IMR-90 (cell line): ENCODE measurements around the gene SFXN3. TPM values are rescaled to one million over a fixed set of nuclear protein-coding genes. Genes with fewer than 3 reads are reported as not detected.

Experiments
- ATAC-seq: fragments of 200-7000 bp; cut with Tn5 transposase; 2 replicates; pipeline ENCODE4 v1.9.1; 2020; ENCODE audit warnings: low read depth, mild to moderate bottlenecking, moderate library complexity
- BruUV-seq: library from RNA; stranded (reverse); fragments of 400-500 nt; replicated peaks from 2 replicates; lab custom pipeline; 2021; lab: Mats Ljungman, UMichigan
- CTCF ChIA-PET: fragments of 300-600 bp; formaldehyde crosslinking; extraction: SDS; loops from one replicate; lab custom pipeline; 2021; ENCODE audit warnings: antibody characterized with exemption; lab: Yijun Ruan, JAX
- POLR2A ChIA-PET: fragments of 300-600 bp; sonication (Branson Sonifier 250); formaldehyde crosslinking; loops from one replicate; lab custom pipeline; 2022; ENCODE audit warnings: antibody characterized with exemption; ENCODE audit not compliant: unreplicated experiment; lab: Charles Lee
- DNase-seq: peaks from one replicate; pipeline ENCODE4 v3.0.0; 2013
- H2AFZ ChIP-seq: replicated peaks from 2 replicates; pipeline ENCODE3; 2013; ENCODE audit warnings: low read length, mild to moderate bottlenecking; ENCODE audit not compliant: poor library complexity
- H2AK5ac ChIP-seq: 2 replicates; pipeline ENCODE4 v1.6.1; 2013; ENCODE audit warnings: low read depth, low read length, inconsistent platforms
- H2AK9ac ChIP-seq: replicated peaks from 2 replicates; pipeline ENCODE3; 2013; ENCODE audit warnings: mild to moderate bottlenecking, low read depth, low read length, moderate library complexity; ENCODE audit not compliant: poor library complexity
- H2BK120ac ChIP-seq: 2 replicates; pipeline ENCODE4 v1.6.1; 2013; ENCODE audit warnings: low read depth, low read length, inconsistent platforms
- H2BK15ac ChIP-seq: 3 replicates; pipeline ENCODE4 v1.6.1; 2013; ENCODE audit warnings: low read depth, low read length, inconsistent platforms
- H2BK20ac ChIP-seq: 2 replicates; pipeline ENCODE4 v1.6.1; 2013; ENCODE audit warnings: low read depth, mild to moderate bottlenecking, inconsistent platforms, low read length, moderate library complexity
- H2BK5ac ChIP-seq: 2 replicates; pipeline ENCODE4 v1.6.1; 2013; ENCODE audit warnings: mild to moderate bottlenecking, low read depth, low read length, inconsistent platforms; ENCODE audit not compliant: poor library complexity, severe bottlenecking
- H3K14ac ChIP-seq: replicated peaks from 2 replicates; pipeline ENCODE4 v1.6.1; 2013; ENCODE audit warnings: low read depth, low read length, inconsistent platforms
- H3K18ac ChIP-seq: 2 replicates; pipeline ENCODE4 v1.6.1; 2013; ENCODE audit warnings: low read depth, low read length, control low read depth
- H3K23ac ChIP-seq: 2 replicates; pipeline ENCODE4 v1.6.1; 2013; ENCODE audit warnings: low read depth, low read length, inconsistent platforms
- H3K27ac ChIP-seq: 2 replicates; pipeline ENCODE4 v1.5.1; 2013; ENCODE audit warnings: mild to moderate bottlenecking, control low read depth, low read length; ENCODE audit not compliant: insufficient read depth
- H3K27me3 ChIP-seq: 2 replicates; pipeline ENCODE4 v1.6.1; 2013; ENCODE audit warnings: low read length; ENCODE audit not compliant: control insufficient read depth, insufficient read depth
- H3K36me3 ChIP-seq: 2 replicates; pipeline ENCODE4 v1.6.1; 2013; ENCODE audit warnings: low read length, mixed read lengths; ENCODE audit not compliant: control insufficient read depth, insufficient read depth
- H3K4ac ChIP-seq: 2 replicates; pipeline ENCODE4 v1.6.1; 2013; ENCODE audit warnings: low read depth, low read length, inconsistent platforms
- H3K4me1 ChIP-seq: 2 replicates; pipeline ENCODE4 v1.6.1; 2013; ENCODE audit warnings: low read length, mixed read lengths; ENCODE audit not compliant: control insufficient read depth, insufficient read depth
- H3K4me2 ChIP-seq: 2 replicates; pipeline ENCODE4 v1.6.1; 2013; ENCODE audit warnings: low read depth, mild to moderate bottlenecking, control low read depth, low read length, moderate library complexity
- H3K4me3 ChIP-seq: 2 replicates; pipeline ENCODE4 v1.5.1; 2013; ENCODE audit warnings: low read depth, mild to moderate bottlenecking, control low read depth, low read length, moderate library complexity; ENCODE audit not compliant: insufficient read depth
- H3K56ac ChIP-seq: 2 replicates; pipeline ENCODE4 v1.6.1; 2013; ENCODE audit warnings: low read length, inconsistent platforms; ENCODE audit not compliant: insufficient read depth; ENCODE audit errors: extremely low read depth
- H3K79me1 ChIP-seq, 2 experiments: 2 replicates each; pipeline ENCODE4 v1.6.1; 2013; ENCODE audit warnings: low read length in 2 of 2, inconsistent platforms in 1 of 2, low read depth in 1 of 2
- H3K9ac ChIP-seq: 2 replicates; pipeline ENCODE4 v1.6.1; 2013; ENCODE audit warnings: low read depth, low read length, control low read depth
- H3K9me1 ChIP-seq: 2 replicates; pipeline ENCODE4 v1.6.1; 2013; ENCODE audit warnings: low read length, inconsistent platforms; ENCODE audit not compliant: insufficient read depth
- H3K9me3 ChIP-seq: 2 replicates; pipeline ENCODE4 v1.6.1; 2013; ENCODE audit warnings: low read length; ENCODE audit not compliant: control insufficient read depth, insufficient read depth
- H4K20me1 ChIP-seq: 2 replicates; pipeline ENCODE4 v1.6.1; 2013; ENCODE audit warnings: low read length, inconsistent platforms; ENCODE audit not compliant: insufficient read depth
- H4K5ac ChIP-seq: 2 replicates; pipeline ENCODE4 v1.6.1; 2013; ENCODE audit warnings: mild to moderate bottlenecking, low read depth, low read length, control low read depth
- H4K8ac ChIP-seq, 2 experiments: 2 replicates each; pipeline ENCODE4 v1.6.1; 2013; ENCODE audit warnings: low read depth in 2 of 2, low read length in 2 of 2, control low read depth in 1 of 2, inconsistent platforms in 1 of 2
- H4K91ac ChIP-seq: 2 replicates; pipeline ENCODE4 v1.6.1; 2013; ENCODE audit warnings: low read depth, low read length, inconsistent platforms; ENCODE audit not compliant: insufficient read depth
- BHLHE40 ChIP-seq: fragments of 150-350 bp; IDR thresholded peaks from 2 replicates; pipeline ENCODE4 v1.6.1; 2016; ENCODE audit warnings: mild to moderate bottlenecking, low read depth, low read length
- CEBPB ChIP-seq: IDR thresholded peaks from 2 replicates; pipeline ENCODE4 v1.6.1; 2012; ENCODE audit warnings: low read depth, low read length, improper control_type of control experiment
- FOS ChIP-seq: fragments of 150-350 bp; IDR thresholded peaks from 2 replicates; pipeline ENCODE4 v1.6.1; 2016; ENCODE audit warnings: low read depth, low read length
- MAFK ChIP-seq: IDR thresholded peaks from 2 replicates; pipeline ENCODE4 v1.6.1; 2012; ENCODE audit warnings: low read depth, low read length, improper control_type of control experiment
- MAZ ChIP-seq: IDR thresholded peaks from 2 replicates; pipeline ENCODE4 v1.6.1; 2012; ENCODE audit warnings: low read depth, mild to moderate bottlenecking, low read length, improper control_type of control experiment, moderate library complexity, borderline replicate concordance
- NFE2L2 ChIP-seq: fragments of 150-350 bp; IDR thresholded peaks from 2 replicates; pipeline ENCODE4 v1.6.1; 2016; ENCODE audit warnings: low read depth, mild to moderate bottlenecking, low read length
- POLR2A ChIP-seq: IDR thresholded peaks from 2 replicates; pipeline ENCODE4 v1.6.1; 2012; ENCODE audit warnings: mild to moderate bottlenecking, low read depth, low read length
- RAD21 ChIP-seq: IDR thresholded peaks from 2 replicates; pipeline ENCODE4 v1.6.1; 2012; ENCODE audit warnings: low read length, improper control_type of control experiment
- RCOR1 ChIP-seq: IDR thresholded peaks from 2 replicates; pipeline ENCODE4 v1.6.1; 2012; ENCODE audit warnings: mild to moderate bottlenecking, low read length, improper control_type of control experiment; ENCODE audit not compliant: insufficient replicate concordance
- RFX5 ChIP-seq: IDR thresholded peaks from 2 replicates; pipeline ENCODE4 v1.8.0; 2012; ENCODE audit warnings: low read depth, mild to moderate bottlenecking, low read length, moderate library complexity
- SMC3 ChIP-seq: fragments of 150-350 bp; IDR thresholded peaks from 2 replicates; pipeline ENCODE4 v1.6.1; 2016; ENCODE audit warnings: low read depth, mild to moderate bottlenecking, antibody characterized with exemption, low read length, moderate library complexity
- WGBS, 2 experiments: methylation state at CpG; one replicate each; pipeline versions ENCODE4 v1.1.5 to v1.1.7; 2013; ENCODE audit warnings: missing lambda C conversion rate in 2 of 2; ENCODE audit not compliant: insufficient read length in 1 of 2; ENCODE audit errors: extremely low coverage in 2 of 2; 5-methylcytosine and 5-hydroxymethylcytosine counted together
- dilution Hi-C: fragments of 300-500 bp; cut with HindIII; formaldehyde crosslinking; loops from one replicate; pipeline ENCODE4 v1.14.3; 2018; ENCODE audit warnings: low sequenced_read_pairs; ENCODE audit not compliant: unreplicated experiment
- in situ Hi-C: fragments of 300-500 bp; cut with MboI; formaldehyde crosslinking; loops from 3 replicates; pipeline ENCODE4 v1.14.3; 2019; ENCODE audit warnings: low sequenced_read_pairs, inconsistent platforms, mixed read lengths
- intact Hi-C: fragments of 100-400 bp; cut with micrococcal nuclease; formaldehyde crosslinking; loops from 2 replicates; pipeline ENCODE4 v1.10.0; 2022
- polyA plus RNA-seq, 3 experiments: library from polyadenylated mRNA; depleted of rRNA; stranded (reverse); fragments of >200 nt; gene quantifications; 2 replicates each; pipeline ENCODE4 v1.2.3, GENCODE V29; 2012; ENCODE audit warnings: low replicate concordance in 1 of 3
- total RNA-seq: library from RNA; depleted of rRNA; stranded (reverse); fragments of >200 nt; gene quantifications from 2 replicates; pipeline ENCODE4 v1.2.3, GENCODE V29; 2012
- TF ChIP-seq, protein P1 (sequence below): fragments of 150-350 bp; IDR thresholded peaks from 2 replicates; pipeline ENCODE4 v1.6.1; 2017; ENCODE audit warnings: mild to moderate bottlenecking, antibody characterized with exemption, low read length, low read depth
- TF ChIP-seq, protein P2 (sequence below): conservative IDR thresholded peaks from 2 replicates; pipeline ENCODE4 v1.5.1; 2012; ENCODE audit warnings: mild to moderate bottlenecking, low read depth, low read length, improper control_type of control experiment

Gene SFXN3
- total and polyA plus RNA-seq, 2 of the 4 experiments (the other 2 are of a cell fraction): 64.7 to 77.2 TPM

DNA sequence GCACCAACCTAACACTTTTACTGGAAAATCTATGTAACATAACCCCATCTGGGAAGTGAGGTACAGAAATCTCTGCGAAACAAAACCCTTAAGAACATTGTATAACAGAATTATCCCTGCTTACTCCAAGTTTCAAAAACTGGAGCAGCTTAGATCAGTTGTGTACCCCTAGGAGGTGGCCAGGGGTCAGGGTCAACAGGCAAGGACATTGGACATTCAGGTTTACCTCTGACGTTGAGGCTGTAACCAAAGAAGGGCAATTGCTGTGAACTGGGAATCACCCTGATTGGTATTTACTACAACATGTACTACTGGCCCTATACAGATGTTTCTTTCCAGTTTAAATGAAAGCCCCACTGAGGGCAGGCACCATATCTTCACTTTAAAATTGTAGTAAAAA, 13.1 kb downstream of the SFXN3 start:
- no peak overlapping the region for H2AK5ac ChIP-seq
- H3K4ac ChIP-seq: no peak overlapping the region
- intact Hi-C loops: no loop called here
- H2BK20ac ChIP-seq: no peak overlapping the region
- H2AFZ ChIP-seq: no peak overlapping the region
- in situ Hi-C loops: no loop called here
- no peak for DNase-seq
- H3K9ac ChIP-seq: no peak overlapping the region
- ATAC-seq: no peak
- H3K79me1 ChIP-seq: peaks cover 0 to 8% of the 10 kb centered on the region in 2 experiments; a peak in 1 of 4 replicates
- H2BK15ac ChIP-seq: no peak overlapping the region
- H2AK9ac ChIP-seq: no peak overlapping the region
- no peak overlapping the region for H2BK120ac ChIP-seq
- no CpG with 5 or more reads among the region's 2 CpGs for WGBS, 2 experiments
- no peak overlapping the region; the same call in 1 of the 2 replicates for H4K5ac ChIP-seq
- no peak overlapping the region for H3K27ac ChIP-seq
- H3K23ac ChIP-seq: no peak overlapping the region
- dilution Hi-C loops: no loop called here
- H3K4me3 ChIP-seq: no peak overlapping the region
- ChIA-PET CTCF (interaction anchor here (1.2 to 1.8 kb wide), 2 partner anchors 16 to 98 kb away, joined by 3 to 6 read pairs; no protein-coding TSS in a partner anchor), POLR2A (no interaction called here)
- peaks cover 10% of the 10 kb centered on the region for H3K27me3 ChIP-seq
- H3K4me2 ChIP-seq: no peak overlapping the region
- H4K20me1 ChIP-seq: no peaks in the 10 kb centered on the region
- H3K36me3 ChIP-seq: peaks cover 8% of the 10 kb centered on the region
- H3K9me3 ChIP-seq: no peaks in the 10 kb centered on the region
- no peak overlapping the region for H4K91ac ChIP-seq
- no peak overlapping the region for H3K56ac ChIP-seq
- H3K4me1 ChIP-seq: peaks cover 11% of the 10 kb centered on the region
- no peak overlapping the region for H3K18ac ChIP-seq
- H4K8ac ChIP-seq: no peak overlapping the region
- H2BK5ac ChIP-seq: no peak overlapping the region
- H3K14ac ChIP-seq: no peak overlapping the region
- BruUV-seq: no TSS peak
- TF ChIP-seq BHLHE40 (no peak), RAD21 (no peak), MAFK (no peak), SMC3 (no peak), FOS (no peak), NFE2L2 (no peak), CEBPB (no peak), MAZ (no peak), RCOR1 (no peak), POLR2A (no peak), RFX5 (no peak)
- TF ChIP-seq, protein P1, sequence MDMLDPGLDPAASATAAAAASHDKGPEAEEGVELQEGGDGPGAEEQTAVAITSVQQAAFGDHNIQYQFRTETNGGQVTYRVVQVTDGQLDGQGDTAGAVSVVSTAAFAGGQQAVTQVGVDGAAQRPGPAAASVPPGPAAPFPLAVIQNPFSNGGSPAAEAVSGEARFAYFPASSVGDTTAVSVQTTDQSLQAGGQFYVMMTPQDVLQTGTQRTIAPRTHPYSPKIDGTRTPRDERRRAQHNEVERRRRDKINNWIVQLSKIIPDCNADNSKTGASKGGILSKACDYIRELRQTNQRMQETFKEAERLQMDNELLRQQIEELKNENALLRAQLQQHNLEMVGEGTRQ: no peak
- TF ChIP-seq, protein P2, sequence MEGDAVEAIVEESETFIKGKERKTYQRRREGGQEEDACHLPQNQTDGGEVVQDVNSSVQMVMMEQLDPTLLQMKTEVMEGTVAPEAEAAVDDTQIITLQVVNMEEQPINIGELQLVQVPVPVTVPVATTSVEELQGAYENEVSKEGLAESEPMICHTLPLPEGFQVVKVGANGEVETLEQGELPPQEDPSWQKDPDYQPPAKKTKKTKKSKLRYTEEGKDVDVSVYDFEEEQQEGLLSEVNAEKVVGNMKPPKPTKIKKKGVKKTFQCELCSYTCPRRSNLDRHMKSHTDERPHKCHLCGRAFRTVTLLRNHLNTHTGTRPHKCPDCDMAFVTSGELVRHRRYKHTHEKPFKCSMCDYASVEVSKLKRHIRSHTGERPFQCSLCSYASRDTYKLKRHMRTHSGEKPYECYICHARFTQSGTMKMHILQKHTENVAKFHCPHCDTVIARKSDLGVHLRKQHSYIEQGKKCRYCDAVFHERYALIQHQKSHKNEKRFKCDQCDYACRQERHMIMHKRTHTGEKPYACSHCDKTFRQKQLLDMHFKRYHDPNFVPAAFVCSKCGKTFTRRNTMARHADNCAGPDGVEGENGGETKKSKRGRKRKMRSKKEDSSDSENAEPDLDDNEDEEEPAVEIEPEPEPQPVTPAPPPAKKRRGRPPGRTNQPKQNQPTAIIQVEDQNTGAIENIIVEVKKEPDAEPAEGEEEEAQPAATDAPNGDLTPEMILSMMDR: no peak
- H3K9me1 ChIP-seq: peaks cover 8% of the 10 kb centered on the region; the same call in 1 of the 2 replicates
